DMS114 treated with DMSO at 0.1 percent for 48 hours (cell line): ENCODE measurements around the gene PFN3.
"Not testable (repeated sequence)": the region's sequence is repeated elsewhere in the genome, so short reads cannot be mapped to it uniquely, and the experiment has no call there.

Source experiments
- DNase-seq: peaks from one replicate; lab custom pipeline; 2025; ENCODE audit not compliant: unreplicated experiment; lab: John Stamatoyannopoulos, UW

PFN3 gene

DNA sequence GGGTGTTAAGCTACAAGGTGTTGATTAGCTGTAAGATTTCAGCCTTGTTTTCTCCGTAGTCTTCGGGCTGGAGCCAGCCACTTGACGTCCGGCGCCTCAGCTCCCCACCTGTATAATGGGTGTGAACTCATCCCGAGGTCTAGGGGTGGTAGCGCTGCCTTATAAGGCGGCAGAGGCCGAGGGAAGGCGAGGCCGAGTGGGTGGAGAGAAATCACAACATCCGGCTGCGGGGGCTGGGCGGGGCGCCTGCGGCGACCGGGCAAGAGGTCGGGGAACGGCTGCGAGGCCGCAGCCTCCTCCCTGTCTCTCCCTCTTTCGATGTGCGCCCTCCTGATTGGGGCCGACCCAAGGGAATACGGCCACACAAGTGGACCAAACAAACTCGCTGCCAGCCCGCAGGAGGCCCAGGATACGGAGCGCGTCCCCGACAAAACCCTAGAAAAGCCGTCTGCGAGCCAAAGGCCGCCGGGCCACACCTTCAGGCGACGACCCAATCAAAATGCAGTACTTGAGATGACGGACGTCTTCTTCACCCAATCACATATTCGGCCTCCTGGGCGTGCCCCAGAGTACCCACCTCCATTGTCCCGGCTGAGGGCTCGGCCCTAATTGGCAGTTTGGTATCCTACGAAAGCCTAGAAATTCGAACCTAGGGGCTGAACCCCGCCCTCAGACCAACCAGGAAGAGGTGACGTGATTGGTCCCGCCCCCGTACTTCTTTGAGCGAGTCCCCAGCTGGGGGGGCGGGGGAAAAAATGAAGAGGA is 25.5 kb upstream of the PFN3 start:
- peak; percentile 100 for DNase-seq

DNA sequence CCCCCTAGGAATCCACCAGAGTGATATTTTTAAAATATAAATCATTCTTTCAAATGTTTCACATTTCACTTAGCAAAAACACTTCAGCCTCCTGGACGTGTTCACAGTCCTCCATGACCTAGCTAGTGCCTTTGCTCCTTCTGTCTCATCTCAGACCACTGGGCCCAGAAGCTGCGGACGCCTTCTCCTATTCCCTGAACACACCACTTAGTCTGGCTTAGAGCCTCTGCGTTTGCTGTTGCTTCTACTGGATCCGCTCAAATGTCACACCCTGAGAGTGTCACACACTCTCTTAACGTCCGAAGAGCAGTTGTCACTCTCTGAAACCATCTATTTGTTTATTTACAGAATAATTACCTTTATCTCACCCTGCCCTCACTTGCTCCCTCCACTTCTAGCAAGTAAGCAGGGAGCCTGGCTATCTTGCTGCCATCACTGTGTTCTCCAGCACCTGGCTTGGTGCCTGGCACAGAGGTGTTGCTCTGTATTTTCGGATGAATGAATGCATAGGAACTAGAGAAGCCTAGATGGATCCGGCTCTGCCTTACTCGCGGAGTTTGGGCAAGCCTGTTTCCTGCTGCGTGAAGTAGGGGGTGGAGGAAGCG is 24.8 kb upstream of the PFN3 start:
- no peak for DNase-seq

DNA sequence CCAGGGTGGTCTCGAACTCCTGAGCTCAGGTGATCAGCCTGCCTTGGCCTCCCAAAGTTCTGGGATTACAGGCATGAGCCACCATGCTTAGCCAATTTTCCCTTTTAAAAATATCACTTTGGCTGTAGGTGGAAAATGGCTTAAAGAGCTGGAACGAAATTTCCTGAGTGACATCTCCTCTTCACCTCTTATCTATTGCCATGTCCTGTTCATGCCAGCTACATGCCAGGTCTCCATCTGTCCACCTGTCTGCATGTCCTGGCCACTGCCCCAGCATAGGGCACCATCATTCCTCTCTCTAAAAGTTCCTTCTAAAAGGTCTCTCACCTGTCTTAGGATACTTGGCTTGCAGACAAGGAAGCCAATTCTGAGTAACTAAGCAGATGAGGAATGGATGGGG is 23.2 kb upstream of the PFN3 start:
- no peak for DNase-seq

GRCh38 chr5:177421062-177421798 is 20.8 kb upstream of the PFN3 start:
- DNase-seq = no peak

DNA sequence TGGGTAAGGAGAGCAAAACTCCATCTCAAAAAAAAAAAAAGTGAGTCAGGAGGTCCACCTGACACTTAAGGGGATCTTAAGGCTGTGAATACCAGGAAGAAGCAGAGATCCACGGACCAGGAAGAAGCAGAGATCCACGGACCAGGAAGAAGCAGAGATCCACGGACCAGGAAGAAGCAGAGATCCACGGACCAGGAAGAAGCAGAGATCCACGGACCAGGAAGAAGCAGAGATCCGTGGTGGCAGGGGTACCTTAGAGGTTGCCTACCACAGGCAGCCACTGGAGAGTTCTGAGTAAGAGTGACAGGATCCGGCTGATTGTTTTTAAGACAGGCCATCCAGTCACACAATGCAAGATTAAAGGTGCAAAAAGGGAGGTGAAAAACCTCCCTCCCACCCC is 20.0 kb upstream of the PFN3 start:
- DNase-seq = not testable (repeated sequence)

GRCh38 chr5:177419046-177419445 is 18.6 kb upstream of the PFN3 start:
- DNase-seq = no peak

- not testable (repeated sequence) for DNase-seq
Observed at GRCh38 chr5:177417081-177417480, 16.6 kb upstream of the PFN3 start.

DNA sequence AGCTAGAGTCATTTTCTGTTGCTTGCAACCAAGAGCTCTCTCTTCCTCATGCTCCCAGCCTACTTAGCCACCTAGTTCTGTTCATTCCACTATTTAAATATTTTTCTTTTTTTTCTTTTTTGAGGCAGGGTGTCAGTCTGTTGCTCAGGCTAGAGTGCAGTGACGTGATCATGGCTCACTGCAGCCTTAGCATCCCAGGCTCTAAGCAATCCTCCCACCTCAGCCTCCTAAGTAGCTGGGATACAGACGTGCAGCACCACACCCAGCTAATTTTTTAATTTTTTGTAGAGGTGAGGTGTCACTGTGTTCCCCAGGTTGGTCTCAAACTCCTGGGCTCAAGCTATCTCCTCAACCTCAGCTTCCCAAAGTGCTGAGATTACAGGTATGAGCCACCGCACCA is 14.0 kb upstream of the PFN3 start:
- DNase-seq = no peak

DNA sequence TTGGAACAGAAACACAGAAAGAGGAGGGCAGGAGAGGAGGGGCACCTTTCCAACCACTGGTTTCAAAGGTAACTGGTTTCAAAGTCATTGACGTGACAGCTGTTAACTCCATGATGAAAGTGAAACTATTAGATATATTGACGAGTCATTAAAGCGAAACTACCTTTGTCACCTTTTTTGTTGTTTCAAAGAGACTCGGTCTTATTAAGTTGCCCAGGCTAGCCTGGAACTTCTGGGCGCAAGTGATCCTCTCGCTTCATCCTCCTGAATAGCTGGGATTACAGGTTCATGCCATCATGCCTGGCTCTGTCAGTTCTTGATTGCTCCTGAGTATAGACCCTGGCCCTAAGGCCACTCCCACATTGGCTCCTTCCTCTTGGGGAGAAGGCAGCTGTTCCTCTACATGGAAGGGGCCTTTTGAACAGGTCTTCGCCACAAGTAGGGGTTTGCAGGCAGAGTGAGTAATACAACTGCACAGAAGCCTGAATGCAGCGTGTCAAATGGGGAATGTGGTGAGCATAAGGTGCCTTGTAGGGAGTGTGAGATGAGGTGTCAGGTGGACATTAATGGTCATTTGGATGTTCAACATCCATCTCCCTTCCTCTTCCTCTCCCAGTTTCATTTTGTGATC is 12.3 kb upstream of the PFN3 start:
- no peak for DNase-seq

GRCh38 chr5:177410575-177410974 is 10.1 kb upstream of the PFN3 start:
- DNase-seq = no peak

- DNase-seq = no peak
Observed at GRCh38 chr5:177409043-177409801, 8.8 kb upstream of the PFN3 start, which contains the start of gene F12. TSS of gene F12 (minus strand) at chr5:177409564. CDS start at chr5:177409527, 37 bp downstream.

DNA sequence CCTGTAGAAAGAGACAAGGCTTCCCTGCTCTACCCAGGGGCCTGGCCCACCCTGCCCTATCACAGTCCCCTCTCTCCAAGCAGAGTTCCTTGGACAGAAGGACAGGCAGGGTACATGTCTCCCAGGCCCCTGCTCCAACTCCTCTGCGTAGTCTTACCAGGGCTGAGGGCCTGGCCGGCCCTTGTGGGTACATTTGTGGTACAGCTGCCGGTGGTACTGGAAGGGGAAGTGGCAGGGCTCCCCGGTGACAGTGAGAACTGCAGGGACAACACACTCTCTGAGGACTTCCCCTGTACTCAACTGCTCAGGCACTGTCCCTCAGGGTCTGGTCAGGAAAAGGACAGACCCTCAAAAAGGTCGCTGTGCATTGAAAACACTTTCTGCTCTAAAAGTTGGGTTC is 5.3 kb upstream of the PFN3 start:
- no peak for DNase-seq

- no peak for DNase-seq
Observed at GRCh38 chr5:177405312-177405711, 4.9 kb upstream of the PFN3 start.

- DNase-seq = no peak
Observed at GRCh38 chr5:177404641-177405179, 4.2 kb upstream of the PFN3 start.

- DNase-seq = peak; percentile 40
Observed at GRCh38 chr5:177403792-177404640, 3.6 kb upstream of the PFN3 start.

GRCh38 chr5:177403102-177403791 is 2.8 kb upstream of the PFN3 start:
- no peak for DNase-seq

DNA sequence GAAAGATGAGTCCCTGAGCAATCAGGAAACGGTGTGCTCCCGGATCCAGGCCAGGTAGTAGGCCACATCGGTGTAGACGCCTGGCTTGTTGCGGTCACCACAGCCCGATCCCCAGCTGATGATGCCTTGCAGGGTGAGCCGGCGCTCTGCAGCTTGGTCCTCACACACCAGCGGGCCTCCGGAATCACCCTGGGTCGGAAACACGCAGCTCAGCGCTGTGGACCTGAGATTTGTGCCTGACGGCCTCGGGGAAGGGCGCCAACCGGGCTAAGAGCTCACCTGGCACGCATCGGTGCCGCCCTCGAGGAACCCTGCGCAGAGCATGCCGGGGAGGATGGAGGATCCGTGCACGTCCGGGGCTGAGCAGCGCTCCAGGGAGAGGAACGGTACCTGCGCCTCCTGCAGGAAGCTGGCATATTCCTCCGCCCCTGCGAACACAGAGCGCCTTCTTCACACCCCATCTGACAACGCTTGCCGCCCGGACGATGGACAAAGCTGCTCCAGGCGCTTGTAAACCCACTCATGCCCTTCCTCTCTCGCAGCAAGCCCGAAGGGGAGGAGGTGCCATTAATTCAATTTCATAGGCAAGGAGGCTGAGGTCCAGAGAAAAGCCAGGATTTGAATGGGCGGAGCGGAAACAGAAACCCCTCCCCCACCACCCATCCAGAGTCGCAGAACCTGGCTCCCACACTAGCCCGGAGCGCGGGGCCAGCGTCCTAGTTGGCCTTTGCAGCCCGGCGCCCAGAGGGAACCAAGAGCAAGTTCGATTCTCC is 2.0 kb upstream of the PFN3 start:
- peak; percentile 23 for DNase-seq

GRCh38 chr5:177397875-177398390 is 2.5 kb downstream of the PFN3 start:
- DNase-seq = no peak
